HG02938 (cell line): Measurements from ENCODE around the gene DNAJC12.
"Not testable (repeated sequence)": the region's sequence is repeated elsewhere in the genome, so short reads cannot be mapped to it uniquely, and the experiment has no call there.

Experiments
- ATAC-seq: cut with Tn5 transposase; IDR thresholded peaks from one replicate; pipeline ENCODE4 v1.9.1; 2021; ENCODE audit warnings: mild to moderate bottlenecking, moderate library complexity; ENCODE audit not compliant: unreplicated experiment

DNAJC12 gene

GRCh38 chr10:67794256-67794655 lies 43.7 kb downstream of the DNAJC12 start:
- no peak for ATAC-seq

- ATAC-seq, result no peak
Observed at GRCh38 chr10:67793313-67793712, 44.7 kb downstream of the DNAJC12 start.

GRCh38 chr10:67792653-67793052 lies 45.3 kb downstream of the DNAJC12 start:
- ATAC-seq, result no peak

- no peak for ATAC-seq
Observed at GRCh38 chr10:67790534-67791408, 47.2 kb downstream of the DNAJC12 start.

- no peak for ATAC-seq
Observed at GRCh38 chr10:67789769-67790168, 48.2 kb downstream of the DNAJC12 start.

- ATAC-seq, result peak; percentile 65
Observed at GRCh38 chr10:67788028-67788886, 49.7 kb downstream of the DNAJC12 start.

- ATAC-seq, result no peak
Observed at GRCh38 chr10:67785098-67785497, 52.9 kb downstream of the DNAJC12 start.

- ATAC-seq, result no peak
Observed at GRCh38 chr10:67784474-67784873, 53.5 kb downstream of the DNAJC12 start.

GRCh38 chr10:67783606-67784294 lies 54.2 kb downstream of the DNAJC12 start:
- ATAC-seq, result peak; percentile 29

GRCh38 chr10:67782530-67782929 lies 55.5 kb downstream of the DNAJC12 start:
- no peak for ATAC-seq

GRCh38 chr10:67780759-67781538 lies 57.0 kb downstream of the DNAJC12 start:
- ATAC-seq, result peak; percentile 80

GRCh38 chr10:67780204-67780621 lies 57.8 kb downstream of the DNAJC12 start:
- not testable (repeated sequence) for ATAC-seq

- peak; percentile 33 for ATAC-seq
Observed at GRCh38 chr10:67779465-67780203, 58.4 kb downstream of the DNAJC12 start.

- ATAC-seq, result no peak
Observed at GRCh38 chr10:67776371-67776770, 61.6 kb downstream of the DNAJC12 start.

- no peak for ATAC-seq
Observed at GRCh38 chr10:67775279-67775678, 62.7 kb downstream of the DNAJC12 start.

GRCh38 chr10:67772894-67773511 lies 65.0 kb downstream of the DNAJC12 start:
- ATAC-seq, result peak; percentile 96

- no peak for ATAC-seq
Observed at GRCh38 chr10:67772151-67772550, 65.8 kb downstream of the DNAJC12 start.

GRCh38 chr10:67771200-67771599 lies 66.8 kb downstream of the DNAJC12 start:
- no peak for ATAC-seq

- ATAC-seq, result peak; percentile 63
Observed at GRCh38 chr10:67770537-67770936, 67.5 kb downstream of the DNAJC12 start.
